Measurements from ENCODE around the gene PLEKHM2. TPM values are rescaled to one million over a fixed set of nuclear protein-coding genes. Genes with fewer than 3 reads are reported as not detected.

PLEKHM2 gene
- total RNA-seq, 2 donors from 2014 or later, result 54.8 to 72.8 TPM

Other genes with a start within 250 kb of the PLEKHM2 start
- 1 to 10 TPM; 2.7 to 2.9 TPM for gene CTRC, start 245.9 kb upstream of the PLEKHM2 start, total RNA-seq
- not detected for gene CELA2A, start 227.6 kb upstream of the PLEKHM2 start, total RNA-seq
- not detected for gene CELA2B, start 208.2 kb upstream of the PLEKHM2 start, total RNA-seq
- gene CASP9, start 160.1 kb upstream of the PLEKHM2 start, total RNA-seq, result 10 to 100 TPM; 11.4 to 14.8 TPM
- gene DNAJC16, start 157.5 kb upstream of the PLEKHM2 start, total RNA-seq, result 10 to 100 TPM; 13.2 to 20.5 TPM
- gene AGMAT, start 99.3 kb upstream of the PLEKHM2 start, total RNA-seq, result 1 to 10 TPM; 5.7 to 6.8 TPM
- gene DDI2, start 66.9 kb upstream of the PLEKHM2 start, total RNA-seq, result 10 to 100 TPM; 27.5 to 31.1 TPM
- 1 to 10 TPM; 1.5 to 1.9 TPM for gene SLC25A34, start 51.9 kb downstream of the PLEKHM2 start, total RNA-seq
- gene TMEM82, start 58.2 kb downstream of the PLEKHM2 start, total RNA-seq, result not detected
- gene FBLIM1, start 74.5 kb downstream of the PLEKHM2 start, total RNA-seq, result under 1 TPM in 1 of 2 donors, not detected in 1; 0.21 TPM
- under 1 TPM; 0.65 to 0.81 TPM for gene UQCRHL, start 123.3 kb downstream of the PLEKHM2 start, total RNA-seq
- gene SPEN, start 163.4 kb downstream of the PLEKHM2 start, total RNA-seq, result 10 to 100 TPM; 73.8 to 79.1 TPM

Measured in T-helper 17 cell (primary cell).